Hypothalamus (tissue), 51 donors: Measurements from ENCODE around the gene USP48.
"Not testable (repeated sequence)": the region's sequence is repeated elsewhere in the genome, so short reads cannot be mapped to it uniquely, and the experiment has no call there.

Experiments
- DNase-seq, 51 donors: peaks; one replicate each; lab custom pipeline; 2025; lab: John Stamatoyannopoulos, UW

The USP48 gene

GRCh38 chr1:21703318-21703963 is 79.5 kb downstream of the USP48 start:
- peak in 3 of 51 donors; percentile 3 to 15 (median 14) for DNase-seq

GRCh38 chr1:21702780-21703179 is 80.2 kb downstream of the USP48 start:
- no peak for DNase-seq

GRCh38 chr1:21701401-21701800 is 81.5 kb downstream of the USP48 start:
- no peak for DNase-seq

- DNase-seq = no peak
Measured at GRCh38 chr1:21700094-21700493, 82.9 kb downstream of the USP48 start.

GRCh38 chr1:21696931-21697330 is 86.0 kb downstream of the USP48 start:
- DNase-seq = no peak

- no peak for DNase-seq
Measured at GRCh38 chr1:21693732-21694131, 89.2 kb downstream of the USP48 start.

GRCh38 chr1:21691739-21692138 is 91.2 kb downstream of the USP48 start:
- no peak for DNase-seq

GRCh38 chr1:21689661-21690372 is 93.1 kb downstream of the USP48 start:
- DNase-seq = no peak

- DNase-seq = no peak
Measured at GRCh38 chr1:21687081-21687529, 95.8 kb downstream of the USP48 start.

GRCh38 chr1:21685946-21686678 is 96.8 kb downstream of the USP48 start:
- DNase-seq = no peak

- no peak for DNase-seq
Measured at GRCh38 chr1:21681426-21681825, 101.5 kb downstream of the USP48 start.

GRCh38 chr1:21680918-21681317 is 102.0 kb downstream of the USP48 start:
- DNase-seq = no peak

- DNase-seq = no peak
Measured at GRCh38 chr1:21680381-21680780, 102.6 kb downstream of the USP48 start.

- DNase-seq = no peak
Measured at GRCh38 chr1:21677168-21677567, 105.8 kb downstream of the USP48 start.

- no peak for DNase-seq
Measured at GRCh38 chr1:21674957-21675356, 108.0 kb downstream of the USP48 start.

- DNase-seq = not testable (repeated sequence)
Measured at GRCh38 chr1:21673853-21674252, 109.1 kb downstream of the USP48 start.

- DNase-seq = peak in 15 of 51 donors; percentile 21 to 71 (median 40)
Measured at GRCh38 chr1:21673277-21673780, 109.6 kb downstream of the USP48 start.

- no peak for DNase-seq
Measured at GRCh38 chr1:21672478-21673276, 110.3 kb downstream of the USP48 start.

- DNase-seq = peak in 7 of 51 donors; percentile 19 to 36 (median 28)
Measured at GRCh38 chr1:21671915-21672314, 111.0 kb downstream of the USP48 start.
